HL-60/S4 treated with retinoic acid at 250 ng/mL for 4 days and 3 days (cell line): Measurements from ENCODE around the gene CORO1A.
"Not testable (repeated sequence)": the region's sequence is repeated elsewhere in the genome, so short reads cannot be mapped to it uniquely, and the experiment has no call there.

Source experiments
- in situ Hi-C: fragments of 300-500 bp; cut with MboI; formaldehyde crosslinking; loops from 2 replicates; pipeline ENCODE4 v1.7.0; 2022; ENCODE audit warnings: low sequenced_read_pairs

Gene CORO1A

GRCh38 chr16:30199608-30200343 is 16.4 kb downstream of the CORO1A start:
- in situ Hi-C loops: not testable (repeated sequence)

DNA sequence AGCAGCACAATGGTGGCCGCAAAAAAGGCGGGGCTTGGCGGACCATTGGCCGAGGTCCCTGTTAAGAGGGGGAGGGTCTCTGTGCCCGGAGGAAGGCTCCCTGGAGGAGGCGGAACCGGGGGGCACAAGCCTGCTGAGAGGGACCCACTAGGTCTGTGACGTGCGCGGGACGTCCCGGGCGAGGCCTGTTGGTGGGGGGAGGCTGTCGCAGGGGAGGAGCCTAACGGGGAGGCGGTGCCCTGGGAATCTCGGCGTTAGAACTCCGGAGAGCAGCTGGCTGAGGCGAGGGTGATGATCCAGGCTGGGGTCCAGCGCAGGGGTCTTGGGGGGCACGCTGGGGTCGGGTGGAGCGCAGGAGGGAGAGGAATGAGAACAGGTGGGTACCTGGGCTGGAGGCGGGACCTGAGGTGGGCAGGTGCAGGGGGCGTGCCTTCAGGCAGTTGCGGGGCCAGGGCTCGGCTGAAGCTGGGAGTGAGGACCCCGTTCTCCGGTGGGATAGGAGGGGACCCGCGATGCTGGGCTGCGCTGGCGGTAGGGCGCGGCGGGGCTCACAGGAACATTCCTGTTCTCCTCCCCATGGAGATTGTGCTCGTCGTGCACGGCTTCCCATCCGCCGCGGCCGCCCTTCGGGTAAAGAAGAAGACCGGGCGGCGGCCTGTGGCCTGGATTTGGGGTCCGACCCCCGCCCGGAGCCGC is 22.3 kb downstream of the CORO1A start:
- in situ Hi-C loops: not testable (repeated sequence)

GRCh38 chr16:30206252-30206651 is 22.9 kb downstream of the CORO1A start:
- in situ Hi-C loops: not testable (repeated sequence)

DNA sequence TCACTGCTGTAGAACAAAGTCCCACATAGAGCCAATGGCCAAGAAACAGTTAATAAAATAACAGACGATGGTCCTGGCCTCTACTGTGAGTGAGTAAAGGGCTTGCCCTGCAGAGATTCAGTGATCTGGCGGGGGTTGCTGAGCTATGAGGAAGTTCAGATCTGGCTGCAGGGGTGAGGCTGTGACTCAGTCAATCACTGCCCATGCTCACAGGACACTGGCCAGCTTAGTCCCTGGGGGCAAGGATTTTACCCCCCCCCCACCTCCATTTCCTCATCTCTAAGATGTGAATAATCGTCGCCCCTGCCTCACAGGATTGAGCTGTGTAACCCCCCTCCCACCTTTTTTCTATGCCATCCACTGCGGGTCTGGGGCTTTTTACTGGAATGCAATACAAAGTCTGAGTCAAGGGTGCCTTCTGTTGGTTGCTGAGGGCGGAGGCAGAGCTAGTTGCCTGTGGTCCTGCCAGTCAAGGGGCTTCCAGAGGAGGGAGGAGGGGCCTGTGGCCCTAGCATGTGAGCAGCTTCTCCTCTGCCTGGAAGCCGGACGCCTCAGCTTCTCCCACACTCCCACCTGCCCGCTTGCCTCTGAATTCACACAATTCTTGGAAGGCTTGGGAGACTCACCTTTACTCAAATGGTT is 23.8 kb downstream of the CORO1A start:
- in situ Hi-C loops: not testable (repeated sequence)

DNA sequence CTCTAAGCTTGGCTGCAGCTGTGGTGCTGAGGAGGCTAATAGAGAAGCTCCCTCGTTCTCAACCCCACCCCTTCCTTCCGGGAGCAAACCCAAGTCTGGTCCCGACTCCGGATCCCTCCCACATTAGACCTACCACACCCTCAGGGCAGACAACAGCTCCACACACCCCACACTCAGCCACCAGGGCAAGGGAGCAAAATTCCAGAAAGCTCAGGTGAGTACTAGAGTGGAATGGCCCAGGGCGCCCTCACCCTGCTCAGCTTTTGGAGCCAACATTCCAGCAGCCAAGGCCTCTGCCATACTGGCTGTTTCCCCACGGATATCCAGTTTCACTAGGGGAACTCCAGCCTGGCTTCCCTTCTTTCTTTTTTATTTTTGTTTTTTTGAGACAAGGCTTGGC is 25.6 kb downstream of the CORO1A start:
- in situ Hi-C loops: not testable (repeated sequence)

DNA sequence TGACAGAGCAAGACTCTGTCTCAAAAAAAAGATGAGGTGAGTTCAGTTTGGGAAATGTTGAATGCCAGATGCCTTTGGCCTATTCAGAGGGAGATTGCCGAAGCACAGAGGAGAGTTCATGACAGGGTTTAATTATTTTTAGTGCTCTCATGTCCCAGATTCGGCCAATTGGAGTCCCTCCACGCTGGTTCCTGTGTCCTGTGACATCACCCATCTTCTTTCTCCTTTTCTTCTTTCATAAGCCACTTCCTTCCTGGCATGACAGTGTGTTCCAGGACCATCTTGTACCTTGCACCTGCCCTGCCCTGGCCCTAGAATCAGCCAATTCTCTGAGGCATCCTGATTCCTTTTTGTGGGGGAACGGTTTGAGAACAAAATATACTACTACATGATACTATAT is 28.0 kb downstream of the CORO1A start:
- in situ Hi-C loops: not testable (repeated sequence)

DNA sequence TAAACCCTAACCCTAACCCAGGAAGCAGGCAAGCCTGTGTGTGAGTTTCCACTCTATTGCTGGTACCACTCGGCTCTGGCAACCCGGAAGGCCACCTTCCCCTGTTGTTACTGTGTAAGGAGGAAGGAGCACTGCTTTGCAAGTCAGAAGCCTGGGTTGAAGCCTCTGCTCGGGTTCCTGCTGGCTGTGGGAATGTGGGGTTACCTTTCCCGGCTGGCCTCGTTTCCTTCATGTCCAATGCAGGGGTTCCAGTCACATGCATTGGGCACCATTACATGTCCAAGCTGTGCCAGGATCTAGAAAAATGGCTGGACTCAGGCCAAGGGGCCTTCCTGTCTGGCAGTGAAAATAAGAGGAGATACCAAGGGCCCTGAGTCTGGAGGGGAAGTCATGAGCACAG is 33.7 kb downstream of the CORO1A start:
- in situ Hi-C loops: not testable (repeated sequence)
